ENCODE data around the gene POLA1.

Gene POLA1

DNA sequence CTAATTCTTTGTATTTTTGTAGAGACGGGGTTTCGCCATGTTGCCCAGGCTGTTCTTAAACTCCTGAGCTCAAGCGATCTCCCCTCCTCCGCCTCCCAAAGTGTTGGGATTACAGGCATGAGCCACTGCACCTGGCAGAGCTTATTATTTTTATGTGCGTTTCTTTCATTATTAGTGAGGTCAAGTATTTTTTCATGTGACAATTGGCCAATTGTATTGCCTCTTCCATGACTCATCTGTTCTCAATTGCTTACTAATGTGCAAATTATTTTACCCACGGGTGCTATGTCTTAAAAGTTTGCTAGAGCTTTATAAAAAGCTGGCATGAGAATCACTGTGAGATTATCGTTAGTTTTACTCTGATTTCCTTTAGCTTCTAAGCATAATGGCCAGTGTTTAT is 335.0 kb downstream of the POLA1 start:
- no peak for DNase-seq (ENCODE audit: low read depth)

DNA sequence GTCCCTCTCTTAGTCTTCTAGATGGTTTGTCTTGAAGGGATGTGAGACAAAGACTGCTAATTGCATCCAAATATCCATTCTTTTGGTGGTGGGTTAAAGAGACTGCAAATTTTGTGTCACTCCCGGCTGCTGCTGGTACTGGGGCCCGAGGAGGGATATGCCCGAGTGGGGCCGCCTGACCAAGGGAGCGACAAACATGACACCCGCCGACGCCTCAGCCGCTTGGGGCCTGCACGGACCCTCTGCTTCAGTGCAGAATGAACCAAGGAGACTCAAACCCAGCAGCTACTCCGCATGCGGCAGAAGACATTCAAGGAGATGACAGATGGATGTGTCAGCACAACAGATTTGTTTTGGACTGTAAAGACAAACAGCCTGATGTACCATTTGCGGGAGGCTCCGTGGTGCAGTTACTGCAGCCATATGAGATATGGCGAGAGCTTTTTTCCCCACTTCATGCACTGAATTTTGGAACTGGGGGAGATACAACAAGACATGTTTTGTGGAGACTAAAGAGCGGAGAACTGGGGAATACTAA is 335.6 kb downstream of the POLA1 start:
- no peak for DNase-seq (ENCODE audit: low read depth)

DNA sequence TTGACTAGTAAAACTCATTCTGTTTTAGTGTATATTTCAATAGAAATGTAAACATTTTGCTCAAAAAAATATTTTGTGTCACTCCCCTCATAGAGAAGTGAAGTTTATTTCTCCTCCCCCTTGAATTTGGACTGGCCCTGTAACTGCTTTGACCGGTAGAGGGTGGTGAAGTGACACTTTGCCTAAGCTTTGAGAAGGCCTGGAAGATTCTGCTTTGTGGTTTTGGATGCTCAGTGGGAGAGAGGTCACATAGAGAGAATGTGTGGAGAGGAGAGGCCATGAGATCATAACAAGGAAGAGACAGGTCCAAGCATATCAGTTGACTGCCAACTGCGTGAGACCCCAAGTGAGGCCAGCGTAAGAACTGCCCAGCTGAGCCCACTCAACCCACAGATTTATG is 341.2 kb downstream of the POLA1 start:
- no peak for DNase-seq (ENCODE audit: low read depth)

DNA sequence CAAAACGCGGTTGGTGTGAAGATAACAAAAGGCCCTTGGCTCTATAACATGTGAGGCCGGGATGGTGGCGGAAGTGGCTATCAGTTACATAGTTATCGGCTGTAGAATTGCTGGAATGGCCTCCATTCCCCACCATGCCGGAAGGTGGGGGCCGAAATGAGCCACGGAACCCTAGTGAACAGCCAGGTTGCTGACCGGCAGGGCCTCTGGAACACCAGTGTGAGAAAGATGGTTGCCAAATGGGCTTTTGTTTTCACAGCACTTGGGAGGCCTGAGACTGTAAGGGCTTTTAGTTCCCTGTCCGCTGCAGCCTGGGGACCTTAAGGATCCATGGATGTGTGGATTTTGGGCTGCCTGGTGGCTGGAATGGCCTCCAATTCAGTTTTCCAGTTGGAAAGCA is 345.3 kb downstream of the POLA1 start:
- no peak for DNase-seq (ENCODE audit: low read depth)

DNA sequence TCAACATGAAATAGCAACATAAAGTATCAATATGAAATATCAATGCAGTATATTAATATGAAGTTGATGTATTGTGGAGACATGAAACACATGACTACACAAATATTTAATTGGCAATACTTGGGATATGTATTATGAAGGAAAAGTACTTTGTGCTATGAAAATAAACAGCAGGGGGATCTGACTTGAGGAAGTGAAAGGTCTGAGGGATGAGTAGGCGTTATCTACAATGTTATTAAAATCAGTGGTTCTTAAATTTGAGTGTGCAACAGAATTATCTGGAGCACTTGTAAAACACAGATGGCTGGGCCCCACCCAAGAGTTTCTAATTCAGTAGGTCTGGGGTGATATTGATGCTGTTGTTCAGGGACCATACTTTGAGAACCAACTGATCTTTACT is 349.5 kb downstream of the POLA1 start:
- no peak for DNase-seq (ENCODE audit: low read depth)
